ENCODE results near the gene CPNE5.

The CPNE5 gene

GRCh38 chr6:36717231-36717825, 121.9 kb downstream of the CPNE5 start:
- Histone ChIP-seq H2BK120ac (ENCODE audit: insufficient read depth, low read length, poor library complexity) (no peak overlapping the region), H3K18ac (ENCODE audit: low read length) (no peak overlapping the region), H4K8ac (ENCODE audit: low read depth, low read length) (no peak overlapping the region), H3K27me3 (ENCODE audit: insufficient read depth, low read length) (no peaks in the 10 kb centered on the region), H3K9ac (ENCODE audit: low read length) (no peak overlapping the region), H2AK5ac (ENCODE audit: low read length) (no peak overlapping the region), H3K23ac (ENCODE audit: low read length) (no peak overlapping the region), H3K4me1 (ENCODE audit: control insufficient read depth in 1 of 2, insufficient read depth in 2 of 2, low read length in 2 of 2) (no peaks in the 10 kb centered on the region), H3K36me3 (ENCODE audit: control insufficient read depth in 1 of 2, insufficient read depth in 2 of 2, low read length in 2 of 2) (no peaks in the 10 kb centered on the region), H3K4me2 (ENCODE audit: low read length) (no peak overlapping the region), H3K4ac (ENCODE audit: low read depth, low read length) (no peak overlapping the region), H2AFZ (ENCODE audit: insufficient read depth, low read length, poor library complexity) (no peak overlapping the region), H3K9me3 (ENCODE audit: insufficient read depth, low read depth, low read length) (no peaks in the 10 kb centered on the region), H3K14ac (ENCODE audit: low read length) (no peak overlapping the region), H4K91ac (ENCODE audit: low read depth, low read length) (no peak overlapping the region), H3K4me3 (ENCODE audit: low read depth, low read length) (no peak overlapping the region), H4K12ac (ENCODE audit: low read depth, low read length) (no peak overlapping the region), H3K79me2 (ENCODE audit: control insufficient read depth, insufficient read depth, low read length, poor library complexity) (no peaks in the 10 kb centered on the region), H3K79me1 (ENCODE audit: low read length) (no peaks in the 10 kb centered on the region), H2BK5ac (ENCODE audit: low read depth, low read length, poor library complexity) (no peak overlapping the region), H2BK12ac (ENCODE audit: low read length) (no peak overlapping the region), H3K27ac (ENCODE audit: low read depth, low read length) (no peak overlapping the region)
- DNase-seq: no peak
- WGBS (ENCODE audit: extremely low coverage, insufficient coverage, insufficient read length): no CpG with 5 or more reads among the region's 13 CpGs

GRCh38 chr6:36716476-36717093, 122.7 kb downstream of the CPNE5 start:
- no CpG with 5 or more reads among the region's 8 CpGs for WGBS (ENCODE audit: extremely low coverage, insufficient coverage, insufficient read length)
- no peak overlapping the region for H3K4me2 ChIP-seq (ENCODE audit: low read length)

GRCh38 chr6:36715469-36715868, 123.8 kb downstream of the CPNE5 start:
- Histone ChIP-seq H3K9ac (ENCODE audit: low read length) (no peak overlapping the region), H4K12ac (ENCODE audit: low read depth, low read length) (no peak overlapping the region), H3K18ac (ENCODE audit: low read length) (no peak overlapping the region), H3K27ac (ENCODE audit: low read depth, low read length) (no peak overlapping the region), H2BK5ac (ENCODE audit: low read depth, low read length, poor library complexity) (no peak overlapping the region), H4K91ac (ENCODE audit: low read depth, low read length) (no peak overlapping the region), H3K9me3 (ENCODE audit: insufficient read depth, low read depth, low read length) (no peaks in the 10 kb centered on the region), H3K23ac (ENCODE audit: low read length) (no peak overlapping the region), H3K4me1 (ENCODE audit: control insufficient read depth in 1 of 2, insufficient read depth in 2 of 2, low read length in 2 of 2) (no peaks in the 10 kb centered on the region), H4K8ac (ENCODE audit: low read depth, low read length) (no peak overlapping the region), H3K27me3 (ENCODE audit: insufficient read depth, low read length) (no peaks in the 10 kb centered on the region), H2BK12ac (ENCODE audit: low read length) (no peak overlapping the region), H3K4me2 (ENCODE audit: low read length) (no peak overlapping the region), H3K4me3 (ENCODE audit: low read depth, low read length) (no peak overlapping the region), H3K79me2 (ENCODE audit: control insufficient read depth, insufficient read depth, low read length, poor library complexity) (no peaks in the 10 kb centered on the region), H2AFZ (ENCODE audit: insufficient read depth, low read length, poor library complexity) (no peak overlapping the region), H3K79me1 (ENCODE audit: low read length) (no peaks in the 10 kb centered on the region), H3K36me3 (ENCODE audit: control insufficient read depth in 1 of 2, insufficient read depth in 2 of 2, low read length in 2 of 2) (no peaks in the 10 kb centered on the region), H2BK120ac (ENCODE audit: insufficient read depth, low read length, poor library complexity) (no peak overlapping the region), H3K14ac (ENCODE audit: low read length) (no peak overlapping the region), H2AK5ac (ENCODE audit: low read length) (no peak overlapping the region), H3K4ac (ENCODE audit: low read depth, low read length) (no peak overlapping the region)
- DNase-seq: no peak
- WGBS (ENCODE audit: extremely low coverage, insufficient coverage, insufficient read length): no CpG with 5 or more reads among the region's 7 CpGs

More at GRCh38 chr6:36716476-36717093, 122.7 kb downstream of the CPNE5 start:
- no peak overlapping the region for H2AK5ac ChIP-seq (ENCODE audit: low read length)
- H3K4me1 ChIP-seq (ENCODE audit: control insufficient read depth in 1 of 2, insufficient read depth in 2 of 2, low read length in 2 of 2): no peaks in the 10 kb centered on the region
- DNase-seq: no peak
- H2AFZ ChIP-seq (ENCODE audit: insufficient read depth, low read length, poor library complexity): no peak overlapping the region
- no peak overlapping the region for H3K23ac ChIP-seq (ENCODE audit: low read length)
- no peak overlapping the region for H4K8ac ChIP-seq (ENCODE audit: low read depth, low read length)
- no peaks in the 10 kb centered on the region for H3K27me3 ChIP-seq (ENCODE audit: insufficient read depth, low read length)
- no peak overlapping the region for H3K4ac ChIP-seq (ENCODE audit: low read depth, low read length)
- H3K79me2 ChIP-seq (ENCODE audit: control insufficient read depth, insufficient read depth, low read length, poor library complexity): no peaks in the 10 kb centered on the region
- no peaks in the 10 kb centered on the region for H3K9me3 ChIP-seq (ENCODE audit: insufficient read depth, low read depth, low read length)
- H3K36me3 ChIP-seq (ENCODE audit: control insufficient read depth in 1 of 2, insufficient read depth in 2 of 2, low read length in 2 of 2): no peaks in the 10 kb centered on the region
- no peaks in the 10 kb centered on the region for H3K79me1 ChIP-seq (ENCODE audit: low read length)
- H4K91ac ChIP-seq (ENCODE audit: low read depth, low read length): no peak overlapping the region
- no peak overlapping the region for H3K27ac ChIP-seq (ENCODE audit: low read depth, low read length)
- H3K14ac ChIP-seq (ENCODE audit: low read length): no peak overlapping the region
- H3K18ac ChIP-seq (ENCODE audit: low read length): no peak overlapping the region
- H2BK5ac ChIP-seq (ENCODE audit: low read depth, low read length, poor library complexity): no peak overlapping the region
- H3K9ac ChIP-seq (ENCODE audit: low read length): no peak overlapping the region
- no peak overlapping the region for H4K12ac ChIP-seq (ENCODE audit: low read depth, low read length)
- H2BK120ac ChIP-seq (ENCODE audit: insufficient read depth, low read length, poor library complexity): no peak overlapping the region
- no peak overlapping the region for H2BK12ac ChIP-seq (ENCODE audit: low read length)
- no peak overlapping the region for H3K4me3 ChIP-seq (ENCODE audit: low read depth, low read length)

- no peak overlapping the region for H3K9ac ChIP-seq (ENCODE audit: low read length)
- H2BK120ac ChIP-seq (ENCODE audit: insufficient read depth, low read length, poor library complexity): no peak overlapping the region
- no peak overlapping the region for H3K23ac ChIP-seq (ENCODE audit: low read length)
- H4K91ac ChIP-seq (ENCODE audit: low read depth, low read length): no peak overlapping the region
- H3K4ac ChIP-seq (ENCODE audit: low read depth, low read length): no peak overlapping the region
- H3K27ac ChIP-seq (ENCODE audit: low read depth, low read length): no peak overlapping the region
- H3K4me3 ChIP-seq (ENCODE audit: low read depth, low read length): no peak overlapping the region
- no peak overlapping the region for H2AFZ ChIP-seq (ENCODE audit: insufficient read depth, low read length, poor library complexity)
- H3K36me3 ChIP-seq (ENCODE audit: control insufficient read depth in 1 of 2, insufficient read depth in 2 of 2, low read length in 2 of 2): no peaks in the 10 kb centered on the region
- H3K14ac ChIP-seq (ENCODE audit: low read length): no peak overlapping the region
- no peak overlapping the region for H3K4me2 ChIP-seq (ENCODE audit: low read length)
- H2BK5ac ChIP-seq (ENCODE audit: low read depth, low read length, poor library complexity): no peak overlapping the region
- WGBS (ENCODE audit: extremely low coverage, insufficient coverage, insufficient read length): no CpG with 5 or more reads among the region's 10 CpGs
- H3K27me3 ChIP-seq (ENCODE audit: insufficient read depth, low read length): no peaks in the 10 kb centered on the region
- H4K8ac ChIP-seq (ENCODE audit: low read depth, low read length): no peak overlapping the region
- H2BK12ac ChIP-seq (ENCODE audit: low read length): no peak overlapping the region
- no peak overlapping the region for H3K18ac ChIP-seq (ENCODE audit: low read length)
- H3K79me2 ChIP-seq (ENCODE audit: control insufficient read depth, insufficient read depth, low read length, poor library complexity): no peaks in the 10 kb centered on the region
- H3K79me1 ChIP-seq (ENCODE audit: low read length): no peaks in the 10 kb centered on the region
- H2AK5ac ChIP-seq (ENCODE audit: low read length): no peak overlapping the region
- H4K12ac ChIP-seq (ENCODE audit: low read depth, low read length): no peak overlapping the region
- H3K9me3 ChIP-seq (ENCODE audit: insufficient read depth, low read depth, low read length): no peaks in the 10 kb centered on the region
- DNase-seq: no peak
- no peaks in the 10 kb centered on the region for H3K4me1 ChIP-seq (ENCODE audit: control insufficient read depth in 1 of 2, insufficient read depth in 2 of 2, low read length in 2 of 2)
Observed at GRCh38 chr6:36714511-36714910, 124.7 kb downstream of the CPNE5 start.
